ENCODE results near the gene PDZK1IP1.
"Not testable (repeated sequence)": the region's sequence is repeated elsewhere in the genome, so short reads cannot be mapped to it uniquely, and the experiment has no call there.

PDZK1IP1 gene

GRCh38 chr1:47196622-47197021, 6.8 kb upstream of the PDZK1IP1 start:
- DNase-seq (ENCODE audit: low read depth) = no peak

GRCh38 chr1:47195981-47196380, 6.1 kb upstream of the PDZK1IP1 start:
- not testable (repeated sequence) for DNase-seq (ENCODE audit: low read depth)

GRCh38 chr1:47194311-47194710, 4.5 kb upstream of the PDZK1IP1 start:
- no peak for DNase-seq (ENCODE audit: low read depth)

- DNase-seq (ENCODE audit: low read depth) = not testable (repeated sequence)
These were observed 3.7 kb upstream of the PDZK1IP1 start for GRCh38 chr1:47193496-47193895.

- no peak for DNase-seq (ENCODE audit: low read depth)
These were observed 2.9 kb upstream of the PDZK1IP1 start for GRCh38 chr1:47192458-47193384.

- no peak for DNase-seq (ENCODE audit: low read depth)
These were observed 2.2 kb upstream of the PDZK1IP1 start for GRCh38 chr1:47191940-47192457.

- DNase-seq (ENCODE audit: low read depth) = no peak
These were observed 1.0 kb upstream of the PDZK1IP1 start for GRCh38 chr1:47190857-47191256.

- DNase-seq (ENCODE audit: low read depth) = no peak
These were observed 646 bp upstream of the PDZK1IP1 start for GRCh38 chr1:47190509-47190855.

GRCh38 chr1:47188791-47189785, 748 bp downstream of the PDZK1IP1 start:
- no peak for DNase-seq (ENCODE audit: low read depth)

GRCh38 chr1:47187926-47188250, 1.9 kb downstream of the PDZK1IP1 start:
- DNase-seq (ENCODE audit: low read depth) = no peak

GRCh38 chr1:47187231-47187925, 2.5 kb downstream of the PDZK1IP1 start:
- DNase-seq (ENCODE audit: low read depth) = no peak

GRCh38 chr1:47186267-47187185, 3.3 kb downstream of the PDZK1IP1 start:
- no peak for DNase-seq (ENCODE audit: low read depth)

- no peak for DNase-seq (ENCODE audit: low read depth)
These were observed 4.8 kb downstream of the PDZK1IP1 start for GRCh38 chr1:47184822-47185677.

- DNase-seq (ENCODE audit: low read depth) = no peak
These were observed 5.6 kb downstream of the PDZK1IP1 start for GRCh38 chr1:47184090-47184821.

GRCh38 chr1:47183308-47184089, 6.3 kb downstream of the PDZK1IP1 start:
- DNase-seq (ENCODE audit: low read depth) = no peak

GRCh38 chr1:47182676-47183235, 7.1 kb downstream of the PDZK1IP1 start:
- no peak for DNase-seq (ENCODE audit: low read depth)

GRCh38 chr1:47181955-47182675, 7.7 kb downstream of the PDZK1IP1 start:
- no peak for DNase-seq (ENCODE audit: low read depth)

Measured in non-pigmented ciliary epithelial cell (primary cell).